ENCODE data around the gene GTF2F2.

GTF2F2 gene

GRCh38 chr13:45149964-45150363 is 29.7 kb downstream of the GTF2F2 start:
- no peak overlapping the region for H3K4me3 ChIP-seq (ENCODE audit: low read depth, low read length)
- DNase-seq (ENCODE audit: low read depth, low spot score): no peak
- no peak for TF ChIP-seq CTCF (IDR thresholded peaks at IDR 0.05; ENCODE audit: low read depth, low read length)
- in situ Hi-C loops (cut with HindIII; ENCODE audit: low sequenced_read_pairs): no loop called here

- in situ Hi-C loops (cut with HindIII; ENCODE audit: low sequenced_read_pairs): no loop called here
- TF ChIP-seq CTCF (IDR thresholded peaks at IDR 0.05; ENCODE audit: low read depth, low read length): no peak
Observed at GRCh38 chr13:45156565-45157361, 36.5 kb downstream of the GTF2F2 start.

GRCh38 chr13:45162194-45162593 is 41.9 kb downstream of the GTF2F2 start:
- DNase-seq (ENCODE audit: low read depth, low spot score): peak; percentile 44
- TF ChIP-seq CTCF (IDR thresholded peaks at IDR 0.05; ENCODE audit: low read depth, low read length): no peak
- H3K4me3 ChIP-seq (ENCODE audit: low read depth, low read length): no peak overlapping the region
- in situ Hi-C loops (cut with HindIII; ENCODE audit: low sequenced_read_pairs): no loop called here

More at GRCh38 chr13:45156565-45157361, 36.5 kb downstream of the GTF2F2 start:
- H3K4me3 ChIP-seq (ENCODE audit: low read depth, low read length): no peak overlapping the region
- no peak for DNase-seq (ENCODE audit: low read depth, low spot score)

DNA sequence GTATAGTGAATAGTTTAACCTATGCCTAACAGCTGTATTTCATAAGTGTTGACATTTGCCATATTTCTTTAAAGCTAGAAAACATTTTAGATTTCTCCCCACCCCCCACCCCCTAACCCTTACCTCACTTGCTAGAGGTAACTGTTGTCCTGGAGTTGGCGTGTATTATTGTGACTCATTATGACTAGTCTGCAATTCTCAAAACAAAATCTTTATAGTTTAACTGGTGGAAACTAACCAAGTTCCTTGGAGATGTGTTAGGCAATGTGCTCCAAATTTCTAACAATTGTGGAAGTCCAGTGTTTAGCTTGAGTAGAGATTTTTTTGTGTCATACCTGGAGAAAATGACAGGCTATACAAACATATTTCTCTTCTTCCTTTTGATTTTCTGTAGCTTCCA is 42.5 kb downstream of the GTF2F2 start:
- peak; percentile 93 for DNase-seq (ENCODE audit: low read depth, low spot score)
- H3K4me3 ChIP-seq (ENCODE audit: low read depth, low read length): no peak overlapping the region
- no peak for TF ChIP-seq CTCF (IDR thresholded peaks at IDR 0.05; ENCODE audit: low read depth, low read length)
- in situ Hi-C loops (cut with HindIII; ENCODE audit: low sequenced_read_pairs): no loop called here

- in situ Hi-C loops (cut with HindIII; ENCODE audit: low sequenced_read_pairs): no loop called here
- no peak for DNase-seq (ENCODE audit: low read depth, low spot score)
- no peak for TF ChIP-seq CTCF (IDR thresholded peaks at IDR 0.05; ENCODE audit: low read depth, low read length)
- no peak overlapping the region for H3K4me3 ChIP-seq (ENCODE audit: low read depth, low read length)
Observed at GRCh38 chr13:45166858-45167257, 46.5 kb downstream of the GTF2F2 start.

DNA sequence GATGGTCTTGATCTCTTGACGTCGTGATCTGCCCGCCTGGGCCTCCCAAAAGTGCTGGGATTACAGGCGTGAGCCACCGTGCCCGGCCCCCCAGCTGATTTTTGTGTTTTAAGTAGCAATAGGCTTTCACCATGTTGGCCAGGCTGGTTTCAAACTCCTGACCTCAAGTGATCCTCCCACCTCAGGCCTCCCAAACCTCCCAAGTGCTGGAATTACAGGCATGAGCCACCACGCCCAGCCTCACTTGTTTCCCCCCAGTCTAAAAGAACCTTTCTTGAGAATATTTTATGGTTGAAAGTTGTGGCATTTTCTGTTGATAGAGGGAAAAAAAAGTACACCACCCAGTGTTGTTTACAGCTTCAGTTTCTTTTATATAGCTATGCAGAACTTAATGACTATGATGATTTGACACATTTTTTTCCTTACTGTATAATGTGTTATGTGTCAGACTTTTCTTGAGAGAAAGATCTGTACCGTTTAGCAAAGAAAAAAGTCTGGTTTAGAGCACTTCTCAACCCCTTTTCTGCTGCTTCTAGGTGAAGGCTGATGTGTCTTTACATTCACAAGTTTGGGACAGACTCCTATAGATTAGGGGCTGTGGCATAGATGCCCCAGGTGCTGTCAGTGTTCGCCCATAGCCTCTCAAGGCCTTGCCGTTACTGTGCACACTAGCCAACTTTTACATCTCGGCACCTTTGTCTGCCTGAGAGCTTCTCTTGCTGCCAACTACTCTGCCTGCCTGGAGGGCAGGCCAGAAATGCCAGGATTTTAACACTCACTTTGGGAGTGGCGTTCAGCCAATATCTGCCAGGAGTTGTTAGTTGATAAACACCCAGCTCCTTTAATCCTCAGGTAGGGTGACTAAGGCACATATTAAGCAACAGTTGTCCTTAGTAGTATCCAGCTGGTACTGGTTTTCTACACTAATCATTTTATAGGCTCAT is 47.6 kb downstream of the GTF2F2 start:
- TF ChIP-seq CTCF (IDR thresholded peaks at IDR 0.05; ENCODE audit: low read depth, low read length): no peak
- DNase-seq (ENCODE audit: low read depth, low spot score): no peak
- no peak overlapping the region for H3K4me3 ChIP-seq (ENCODE audit: low read depth, low read length)
- in situ Hi-C loops (cut with HindIII; ENCODE audit: low sequenced_read_pairs): no loop called here
